CD8-positive, alpha-beta memory T cell (primary cell): ENCODE measurements around the gene STRBP. TPM values are rescaled to one million over a fixed set of nuclear protein-coding genes. Genes with fewer than 3 reads are reported as not detected.

ENCODE experiments used
- CTCF ChIA-PET: fragments of 350-600 bp; sonication (Branson Sonifier 250); formaldehyde crosslinking; loops from one replicate; lab custom pipeline; 2021; ENCODE audit warnings: antibody characterized with exemption; lab: Charles Lee
- POLR2A ChIA-PET: fragments of 350-600 bp; sonication (Branson Sonifier 250); formaldehyde crosslinking; loops from one replicate; lab custom pipeline; 2021; ENCODE audit warnings: antibody characterized with exemption; lab: Charles Lee
- DNase-seq, 5 donors: peaks; one replicate each; pipeline versions ENCODE4 v3.0.0 to v3.0.0-alpha.2; 2020 to 2022; ENCODE audit warnings: mixed read lengths in 1 of 5
- H3K27ac ChIP-seq: one replicate; pipeline ENCODE4 v1.7.0; 2013; ENCODE audit warnings: low read depth, mild to moderate bottlenecking, low read length, moderate library complexity
- H3K27me3 ChIP-seq: 2 replicates; pipeline ENCODE4 v1.7.0; 2013; ENCODE audit warnings: low read length, mild to moderate bottlenecking; ENCODE audit not compliant: insufficient read depth, poor library complexity, severe bottlenecking
- H3K36me3 ChIP-seq: 2 replicates; pipeline ENCODE4 v1.7.0; 2013; ENCODE audit warnings: mild to moderate bottlenecking, low read length, moderate library complexity; ENCODE audit not compliant: insufficient read depth
- H3K4me1 ChIP-seq: 2 replicates; pipeline ENCODE4 v1.7.0; 2013; ENCODE audit warnings: mild to moderate bottlenecking, low read length, moderate library complexity; ENCODE audit not compliant: insufficient read depth
- H3K4me3 ChIP-seq: 2 replicates; pipeline ENCODE4 v1.7.0; 2013; ENCODE audit warnings: mild to moderate bottlenecking, low read length
- H3K9me3 ChIP-seq: 2 replicates; pipeline ENCODE4 v1.7.0; 2013; ENCODE audit warnings: mild to moderate bottlenecking, low read length
- H3K27ac Mint-ChIP-seq, 8 donors: one replicate each; pipeline ENCODE4 v1.8.0; 2020 to 2021; ENCODE audit warnings: mixed read lengths in 8 of 8, mild to moderate bottlenecking in 6 of 8, inconsistent platforms in 3 of 8, moderate library complexity in 3 of 8
- H3K27me3 Mint-ChIP-seq, 2 donors: one replicate each; pipeline ENCODE4 v1.8.0; 2020 to 2021; ENCODE audit warnings: mixed read lengths in 2 of 2, mild to moderate bottlenecking in 1 of 2, moderate library complexity in 1 of 2
- H3K36me3 Mint-ChIP-seq, 3 donors: one replicate each; pipeline ENCODE4 v1.8.0; 2020 to 2021; ENCODE audit warnings: mixed read lengths in 3 of 3, inconsistent platforms in 1 of 3, mild to moderate bottlenecking in 1 of 3
- H3K4me1 Mint-ChIP-seq, 3 donors: one replicate each; pipeline ENCODE4 v1.8.0; 2020 to 2021; ENCODE audit warnings: mixed read lengths in 3 of 3, inconsistent platforms in 1 of 3, mild to moderate bottlenecking in 1 of 3
- H3K4me3 Mint-ChIP-seq, 7 donors: one replicate each; pipeline ENCODE4 v1.8.0; 2020 to 2021; ENCODE audit warnings: mixed read lengths in 7 of 7, mild to moderate bottlenecking in 6 of 7, moderate library complexity in 4 of 7, inconsistent platforms in 2 of 7
- H3K9me3 Mint-ChIP-seq, 5 donors: one replicate each; pipeline ENCODE4 v1.8.0; 2020 to 2022; ENCODE audit warnings: mixed read lengths in 5 of 5, mild to moderate bottlenecking in 3 of 5, moderate library complexity in 2 of 5, inconsistent platforms in 1 of 5
- polyA plus RNA-seq: library from polyadenylated mRNA; unstranded; fragments of 300-500 nt; fragmentation: Illumina TruSeq; gene quantifications from one replicate; pipeline ENCODE4 v1.2.3, GENCODE V29; 2021
- total RNA-seq, 2 experiments: library from RNA; stranded (reverse); gene quantifications; one replicate each; pipeline ENCODE4 v1.2.3, GENCODE V29; 2021

Gene STRBP
- total and polyA plus RNA-seq, 3 experiments from 2014 or later = 22.2 to 32.3 (median 31.4) TPM

DNA sequence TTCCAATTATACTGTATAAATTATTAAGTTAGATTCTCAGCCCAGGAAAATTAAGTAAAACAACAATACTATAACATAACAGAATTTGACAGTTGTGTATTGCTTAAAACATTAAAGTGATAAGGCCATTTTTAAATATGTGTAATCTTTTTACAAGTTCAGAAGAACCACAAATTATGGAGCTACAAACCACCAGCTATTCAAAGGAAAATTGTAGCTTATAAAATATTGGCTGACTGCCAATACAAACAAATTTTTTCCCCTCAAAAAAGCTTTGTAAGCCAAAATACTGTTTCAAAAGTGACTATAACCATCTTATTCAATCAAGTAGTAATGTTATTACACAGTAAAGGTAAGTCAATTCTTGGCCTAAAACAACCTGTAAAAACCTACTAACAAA is 21.9 kb downstream of the STRBP start:
- Mint-ChIP-seq H3K27me3 (no peaks in the 10 kb centered on the region), H3K27ac (no peak overlapping the region), H3K4me1 (peaks cover 12 to 34% (median 29%) of the 10 kb centered on the region in 3 donors), H3K9me3 (no peaks in the 10 kb centered on the region), H3K4me3 (no peak overlapping the region), H3K36me3 (peaks cover 0 to 1% (median 0%) of the 10 kb centered on the region in 3 donors)
- Histone ChIP-seq H3K27ac (no peak overlapping the region), H3K4me1 (no peaks in the 10 kb centered on the region), H3K4me3 (no peak overlapping the region), H3K27me3 (no peaks in the 10 kb centered on the region), H3K9me3 (no peaks in the 10 kb centered on the region), H3K36me3 (no peaks in the 10 kb centered on the region)
- ChIA-PET CTCF (no interaction called here), POLR2A (no interaction called here)
- no peak for DNase-seq

- peaks cover 2 to 6% (median 4%) of the 10 kb centered on the region in 3 donors for H3K36me3 Mint-ChIP-seq
- DNase-seq = no peak
- CTCF ChIA-PET = no interaction called here
- Histone ChIP-seq H3K27me3 (no peaks in the 10 kb centered on the region), H3K9me3 (no peaks in the 10 kb centered on the region), H3K36me3 (no peaks in the 10 kb centered on the region), H3K27ac (no peak overlapping the region), H3K4me1 (no peaks in the 10 kb centered on the region), H3K4me3 (no peak overlapping the region)
- H3K9me3 Mint-ChIP-seq = no peaks in the 10 kb centered on the region
- H3K27me3 Mint-ChIP-seq = no peaks in the 10 kb centered on the region
- H3K27ac Mint-ChIP-seq = no peak overlapping the region
- POLR2A ChIA-PET = no interaction called here
- H3K4me1 Mint-ChIP-seq = peaks cover 9 to 29% (median 17%) of the 10 kb centered on the region in 3 donors
- no peak overlapping the region for H3K4me3 Mint-ChIP-seq
Measured at GRCh38 chr9:123239726-123240125, 28.7 kb downstream of the STRBP start.

GRCh38 chr9:123238365-123238764 is 30.0 kb downstream of the STRBP start:
- Mint-ChIP-seq H3K27me3 (no peaks in the 10 kb centered on the region), H3K4me3 (no peak overlapping the region), H3K4me1 (peaks cover 7 to 22% (median 10%) of the 10 kb centered on the region in 3 donors), H3K27ac (no peak overlapping the region), H3K36me3 (peaks cover 2 to 6% (median 6%) of the 10 kb centered on the region in 3 donors), H3K9me3 (no peaks in the 10 kb centered on the region)
- Histone ChIP-seq H3K4me1 (no peaks in the 10 kb centered on the region), H3K27ac (no peak overlapping the region), H3K27me3 (no peaks in the 10 kb centered on the region), H3K9me3 (no peaks in the 10 kb centered on the region), H3K36me3 (no peaks in the 10 kb centered on the region), H3K4me3 (no peak overlapping the region)
- no peak for DNase-seq
- ChIA-PET CTCF (interaction anchor here (0.6 to 1.2 kb wide), 2 partner anchors 13 to 360 kb away, joined by 3 read pairs; no protein-coding TSS in a partner anchor), POLR2A (no interaction called here)

GRCh38 chr9:123237220-123237619 is 31.2 kb downstream of the STRBP start:
- no peak overlapping the region for H3K27ac Mint-ChIP-seq
- CTCF ChIA-PET = no interaction called here

DNA sequence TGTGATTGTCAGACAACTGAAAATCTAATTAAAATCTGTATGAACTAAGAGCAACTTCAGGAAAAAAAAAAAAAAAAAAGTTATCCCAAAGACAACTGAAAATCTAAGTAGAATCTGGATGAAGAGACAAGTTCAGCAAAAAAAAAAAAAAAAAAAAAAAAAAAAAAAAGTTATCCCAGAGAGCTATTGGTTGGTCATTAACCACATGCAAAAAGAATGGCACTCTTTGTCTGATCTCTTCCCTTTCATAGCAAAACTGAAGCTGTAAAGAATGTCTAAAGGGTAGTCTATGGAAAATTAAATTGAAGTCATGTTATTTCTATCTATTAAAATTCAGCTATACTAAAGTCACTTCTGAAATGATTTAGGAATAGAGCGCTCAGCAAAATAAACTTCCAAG is 32.9 kb downstream of the STRBP start:
- ChIA-PET POLR2A (no interaction called here), CTCF (no interaction called here)
- H3K4me3 Mint-ChIP-seq = no peak overlapping the region
- DNase-seq = no peak
- no peak overlapping the region for H3K4me3 ChIP-seq
- peak overlapping the region in 1 of 8 donors; percentile 30 for H3K27ac Mint-ChIP-seq
- H3K9me3 ChIP-seq = no peaks in the 10 kb centered on the region
- H3K36me3 Mint-ChIP-seq = peaks cover 5 to 6% (median 6%) of the 10 kb centered on the region in 3 donors
- no peaks in the 10 kb centered on the region for H3K27me3 Mint-ChIP-seq
- peaks cover 6 to 16% (median 7%) of the 10 kb centered on the region in 3 donors for H3K4me1 Mint-ChIP-seq
- H3K9me3 Mint-ChIP-seq = no peaks in the 10 kb centered on the region
- no peak overlapping the region for H3K27ac ChIP-seq
- no peaks in the 10 kb centered on the region for H3K27me3 ChIP-seq
- no peaks in the 10 kb centered on the region for H3K4me1 ChIP-seq
- no peaks in the 10 kb centered on the region for H3K36me3 ChIP-seq

More at GRCh38 chr9:123237220-123237619, 31.2 kb downstream of the STRBP start:
- H3K4me1 ChIP-seq = no peaks in the 10 kb centered on the region
- no peak overlapping the region for H3K27ac ChIP-seq
- H3K36me3 ChIP-seq = no peaks in the 10 kb centered on the region
- peaks cover 7 to 22% (median 10%) of the 10 kb centered on the region in 3 donors for H3K4me1 Mint-ChIP-seq
- POLR2A ChIA-PET = interaction anchor here (0.5 kb wide), 1 partner anchor 44 kb away, joined by 7 read pairs; no protein-coding TSS in a partner anchor
- H3K9me3 ChIP-seq = no peaks in the 10 kb centered on the region
- H3K36me3 Mint-ChIP-seq = peaks cover 5 to 6% (median 6%) of the 10 kb centered on the region in 3 donors
- no peaks in the 10 kb centered on the region for H3K27me3 Mint-ChIP-seq
- DNase-seq = no peak
- H3K27me3 ChIP-seq = no peaks in the 10 kb centered on the region
- no peak overlapping the region for H3K4me3 ChIP-seq
- no peaks in the 10 kb centered on the region for H3K9me3 Mint-ChIP-seq
- H3K4me3 Mint-ChIP-seq = no peak overlapping the region

- no peaks in the 10 kb centered on the region for H3K9me3 Mint-ChIP-seq
- Histone ChIP-seq H3K27ac (no peak overlapping the region), H3K36me3 (no peaks in the 10 kb centered on the region), H3K9me3 (no peaks in the 10 kb centered on the region), H3K4me1 (no peaks in the 10 kb centered on the region), H3K27me3 (no peaks in the 10 kb centered on the region), H3K4me3 (no peak overlapping the region)
- no peak for DNase-seq
- no peak overlapping the region for H3K4me3 Mint-ChIP-seq
- CTCF ChIA-PET = no interaction called here
- H3K36me3 Mint-ChIP-seq = peaks cover 5 to 6% (median 6%) of the 10 kb centered on the region in 3 donors
- no peak overlapping the region for H3K27ac Mint-ChIP-seq
- POLR2A ChIA-PET = no interaction called here
- no peaks in the 10 kb centered on the region for H3K27me3 Mint-ChIP-seq
- peaks cover 6 to 15% (median 7%) of the 10 kb centered on the region in 3 donors for H3K4me1 Mint-ChIP-seq
Measured at GRCh38 chr9:123234853-123235252, 33.5 kb downstream of the STRBP start.

GRCh38 chr9:123232332-123232731 is 36.1 kb downstream of the STRBP start:
- Mint-ChIP-seq H3K9me3 (no peaks in the 10 kb centered on the region), H3K27ac (no peak overlapping the region), H3K36me3 (peaks cover 5 to 6% (median 6%) of the 10 kb centered on the region in 3 donors), H3K4me1 (peaks cover 3 to 10% (median 7%) of the 10 kb centered on the region in 3 donors), H3K27me3 (no peaks in the 10 kb centered on the region), H3K4me3 (no peak overlapping the region)
- Histone ChIP-seq H3K27ac (no peak overlapping the region), H3K4me3 (no peak overlapping the region), H3K4me1 (no peaks in the 10 kb centered on the region), H3K27me3 (no peaks in the 10 kb centered on the region), H3K36me3 (no peaks in the 10 kb centered on the region), H3K9me3 (no peaks in the 10 kb centered on the region)
- POLR2A ChIA-PET = no interaction called here
- no peak for DNase-seq
- CTCF ChIA-PET = no interaction called here

DNA sequence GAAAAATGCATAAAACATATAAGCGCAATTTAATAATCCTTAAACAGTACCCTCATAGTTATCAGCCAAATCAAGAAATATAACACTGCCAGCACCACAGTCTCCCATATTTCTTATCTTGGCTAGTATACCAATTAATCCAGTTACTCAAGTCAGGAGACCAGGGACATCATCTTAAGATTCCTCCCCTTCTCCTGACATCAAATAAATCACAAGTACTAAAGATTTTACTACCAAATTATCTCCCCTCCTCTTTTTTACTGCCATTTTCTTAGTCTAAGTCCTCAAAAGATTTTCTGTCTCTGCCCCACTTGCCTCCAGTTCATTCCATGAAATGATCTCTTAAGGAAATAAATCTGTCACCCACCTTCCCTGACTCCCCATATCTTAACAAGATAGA is 37.0 kb downstream of the STRBP start:
- H3K4me1 Mint-ChIP-seq = peaks cover 3 to 12% (median 6%) of the 10 kb centered on the region in 3 donors
- ChIA-PET POLR2A (no interaction called here), CTCF (no interaction called here)
- DNase-seq = no peak
- H3K9me3 Mint-ChIP-seq = no peaks in the 10 kb centered on the region
- no peaks in the 10 kb centered on the region for H3K27me3 ChIP-seq
- H3K36me3 Mint-ChIP-seq = peaks cover 2 to 6% (median 6%) of the 10 kb centered on the region in 3 donors
- no peak overlapping the region for H3K27ac Mint-ChIP-seq
- peaks cover 0 to 2% of the 10 kb centered on the region in 2 donors for H3K27me3 Mint-ChIP-seq
- no peaks in the 10 kb centered on the region for H3K36me3 ChIP-seq
- no peaks in the 10 kb centered on the region for H3K9me3 ChIP-seq
- H3K4me3 Mint-ChIP-seq = no peak overlapping the region
- H3K27ac ChIP-seq = no peak overlapping the region
- no peaks in the 10 kb centered on the region for H3K4me1 ChIP-seq
- H3K4me3 ChIP-seq = no peak overlapping the region
